Heart left ventricle (tissue), 13 donors: ENCODE data around the gene IGSF10.

Experiments
- CTCF ChIP-seq, 12 donors: fragments of 200-600 bp; sonication (generic) in 4 of 12; IDR thresholded peaks; one replicate each; pipeline versions ENCODE4 v1.5.0 to v1.8.0; 2018 to 2022; ENCODE audit warnings: antibody characterized with exemption in 12 of 12, mild to moderate bottlenecking in 5 of 12
- POLR2A ChIP-seq, 2 donors: fragments of 450-650 bp; IDR thresholded peaks; one replicate each; pipeline ENCODE4 v1.6.1; 2017; ENCODE audit warnings: antibody characterized with exemption in 2 of 2, mild to moderate bottlenecking in 2 of 2, moderate library complexity in 2 of 2
- donor health status: ischemic (EF 13 %, LVEDD 7.1; RV severe dilation, severe dysfunction).
- donor health status: DM: no; HTN: yes; CAD: no.
- donor health status: DM: no; HTN: no; CAD: no.
- donor health status: ischemic (EF 25% LVEDD 6.9; RV normal size, moderate dysfunction).
- donor health status: ischemic (EF 25% LVEDD 5.7; RV mildly dilated, moderate dysfunction).
- donor health status: ischemic (EF 35%, LVEDD 5.7; RV mildly dilated, moderate dysfunction).
- donor health status: nonischemic (EF 11% LVEDD 7.7; RV severe dilation, severe dysfunction).
- donor health status: DM: yes; HTN: yes; CAD: no.
- donor health status: PGD.
- donor health status: ischemic (EF 29% LVEDD 5.4; RV normal size, mild dysfunction).
- donor health status: nonischemic (EF 23%, LVEDD 6.1; RV moderate dilation, normal function).

DNA sequence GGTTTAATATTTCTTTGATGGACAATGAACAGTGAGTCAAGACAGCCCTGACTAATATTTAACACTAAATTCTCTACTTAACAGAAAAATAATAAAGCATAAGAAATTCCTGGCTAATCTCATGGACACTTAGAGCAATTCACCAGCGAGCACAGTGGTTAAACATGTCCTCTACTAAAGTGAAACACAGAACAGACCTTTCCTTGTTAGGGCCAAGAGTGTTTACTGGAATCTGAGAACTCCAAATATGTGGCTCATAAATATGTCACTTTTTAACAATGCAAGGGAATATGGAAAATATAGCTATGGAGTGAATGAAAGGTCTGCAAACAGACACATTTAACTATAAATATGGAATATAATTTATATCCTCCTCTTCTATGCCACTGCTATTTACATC lies 18.6 kb upstream of the IGSF10 start:
- TF ChIP-seq CTCF (IDR thresholded peaks at IDR 0.05) (no peak), POLR2A (IDR thresholded peaks at IDR 0.05) (no peak)
